HG03571 (cell line): ENCODE results near the gene CMKLR1.

Experiments
- ATAC-seq: cut with Tn5 transposase; IDR thresholded peaks from one replicate; pipeline ENCODE4 v1.9.1; 2021; ENCODE audit not compliant: unreplicated experiment

Gene CMKLR1

GRCh38 chr12:108337235-108338223, 1.6 kb downstream of the CMKLR1 start:
- no peak for ATAC-seq

GRCh38 chr12:108335349-108336119, 3.6 kb downstream of the CMKLR1 start:
- peak; percentile 67 for ATAC-seq

- ATAC-seq, result peak; percentile 50
Observed at GRCh38 chr12:108333898-108334699, 5.0 kb downstream of the CMKLR1 start.

DNA sequence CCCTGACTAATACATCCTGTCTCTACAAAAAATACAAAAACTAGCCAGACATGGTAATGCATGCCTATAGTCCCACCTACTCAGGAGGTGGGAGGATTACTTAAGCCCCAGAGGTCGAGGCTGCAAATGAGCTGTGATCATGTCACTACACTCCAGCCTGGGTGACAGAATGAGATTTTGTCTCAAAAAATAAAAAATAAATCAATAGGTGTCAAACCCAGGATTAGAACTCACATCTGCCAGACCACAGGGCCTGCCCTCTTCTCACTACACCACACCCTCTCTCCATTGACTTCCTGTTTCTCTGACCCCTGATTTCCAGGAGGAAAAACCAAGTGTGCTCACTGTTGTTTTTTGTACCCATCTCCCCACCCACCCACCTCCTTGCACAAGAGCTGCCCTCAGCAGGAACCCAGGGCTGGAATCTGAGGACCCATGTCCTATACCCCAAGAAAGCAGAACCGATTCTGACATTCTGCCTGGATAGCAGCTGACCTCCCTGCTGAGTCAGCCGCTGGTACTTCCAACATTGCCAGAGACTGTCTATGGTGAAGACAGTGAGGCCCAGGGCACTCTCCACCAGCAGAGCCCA, 6.2 kb downstream of the CMKLR1 start:
- ATAC-seq, result no peak

DNA sequence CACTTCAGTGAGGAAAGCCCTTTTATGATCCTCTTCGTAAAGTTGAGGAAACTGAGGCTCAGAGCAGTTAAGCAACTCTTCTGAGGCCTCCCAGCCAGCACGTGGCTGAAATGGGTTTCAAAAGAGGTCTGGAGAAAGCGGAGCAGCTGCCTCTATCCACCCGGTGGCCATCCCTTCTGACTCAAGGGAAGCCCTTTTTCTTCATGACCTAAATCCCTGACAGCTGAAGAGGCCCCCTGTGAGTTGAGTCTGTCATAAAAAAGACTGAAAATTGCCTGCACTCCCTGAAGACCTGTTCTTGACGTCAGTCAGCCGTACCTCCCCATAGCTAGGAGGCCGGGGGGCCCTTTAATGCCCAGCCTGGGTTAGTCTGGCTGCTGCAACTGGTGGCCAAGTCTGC, 10.7 kb downstream of the CMKLR1 start:
- no peak for ATAC-seq

GRCh38 chr12:108327621-108328344, 11.3 kb downstream of the CMKLR1 start:
- ATAC-seq, result no peak

DNA sequence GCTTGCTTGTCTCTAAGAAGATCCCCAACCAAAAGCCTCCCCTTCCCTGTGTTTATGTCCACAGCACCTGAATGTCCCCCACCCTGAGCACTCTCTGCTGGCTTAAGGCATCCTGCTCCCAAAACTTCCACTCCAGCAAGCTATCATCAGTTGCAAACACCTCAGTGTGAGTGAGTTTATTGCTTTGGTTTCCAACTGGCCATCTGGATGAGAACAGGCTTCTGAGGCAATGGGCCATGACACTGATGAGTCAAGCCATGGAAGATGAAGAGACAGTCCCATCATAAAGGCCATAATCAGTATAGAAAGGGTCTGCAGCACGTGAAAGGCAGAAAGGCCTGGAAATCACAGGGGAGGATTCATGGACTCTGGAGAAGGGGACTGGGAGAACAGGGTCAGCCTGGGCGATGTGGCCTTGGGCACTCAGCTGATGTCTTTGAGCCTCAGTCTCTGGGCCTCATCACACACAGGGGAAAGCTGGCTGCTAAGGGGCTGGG, 12.8 kb downstream of the CMKLR1 start:
- ATAC-seq, result no peak

DNA sequence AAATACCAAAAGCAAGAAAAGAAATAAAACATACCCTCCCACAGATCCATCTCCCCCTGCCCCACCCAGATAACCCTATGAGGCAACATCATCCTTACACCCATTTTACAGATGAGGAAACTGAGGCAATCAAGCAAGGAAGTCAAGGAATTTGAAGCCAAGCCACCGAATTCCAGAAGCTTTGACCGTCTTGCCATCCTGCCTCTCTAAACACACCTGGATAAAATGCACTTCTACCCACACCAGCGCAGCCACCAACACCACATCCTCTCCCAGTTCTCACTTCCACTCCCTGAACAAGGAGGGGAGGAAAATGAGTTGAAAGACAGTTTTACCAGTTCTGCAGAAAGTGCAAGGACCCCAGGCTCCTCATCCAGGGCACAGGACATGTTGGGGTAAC, 13.6 kb downstream of the CMKLR1 start:
- ATAC-seq, result no peak

- no peak for ATAC-seq
Observed at GRCh38 chr12:108325018-108325358, 14.1 kb downstream of the CMKLR1 start.

DNA sequence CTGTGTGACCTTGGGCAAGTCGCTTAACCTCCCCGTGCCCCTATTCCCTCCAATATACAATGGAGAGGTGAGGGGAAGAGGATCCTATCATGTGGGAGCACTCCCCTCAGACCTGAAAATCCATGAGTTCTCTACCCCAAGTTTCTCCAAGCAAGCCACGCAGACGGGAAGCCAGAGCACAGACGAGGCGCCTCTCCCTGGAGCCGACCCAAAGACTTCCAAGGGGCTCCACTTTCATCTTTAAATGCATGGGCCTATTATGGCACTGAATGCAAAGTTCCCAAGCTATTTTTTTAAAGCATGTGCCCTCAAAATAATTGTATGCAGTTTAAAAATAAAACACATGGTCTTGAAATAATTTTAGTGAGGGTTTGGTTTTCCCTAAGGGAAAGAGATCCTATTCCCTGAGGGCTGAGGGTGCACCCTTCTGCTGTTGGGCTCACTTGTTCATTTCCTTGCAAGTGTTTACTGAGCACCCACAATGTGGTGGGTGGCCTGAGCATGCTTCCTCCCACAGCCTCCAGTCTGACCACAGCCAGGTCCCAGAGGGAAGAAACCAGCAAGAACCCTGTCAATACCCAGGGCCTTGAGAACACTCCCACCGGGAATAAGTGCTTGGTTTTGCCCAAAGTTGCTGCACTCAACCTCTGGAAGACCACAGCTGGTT, 14.6 kb downstream of the CMKLR1 start:
- ATAC-seq, result no peak

- no peak for ATAC-seq
Observed at GRCh38 chr12:108323581-108323980, 15.5 kb downstream of the CMKLR1 start.

GRCh38 chr12:108322998-108323397, 16.1 kb downstream of the CMKLR1 start:
- ATAC-seq, result no peak

GRCh38 chr12:108321688-108322087, 17.4 kb downstream of the CMKLR1 start:
- ATAC-seq, result no peak

GRCh38 chr12:108320507-108321293, 18.4 kb downstream of the CMKLR1 start:
- ATAC-seq, result no peak

DNA sequence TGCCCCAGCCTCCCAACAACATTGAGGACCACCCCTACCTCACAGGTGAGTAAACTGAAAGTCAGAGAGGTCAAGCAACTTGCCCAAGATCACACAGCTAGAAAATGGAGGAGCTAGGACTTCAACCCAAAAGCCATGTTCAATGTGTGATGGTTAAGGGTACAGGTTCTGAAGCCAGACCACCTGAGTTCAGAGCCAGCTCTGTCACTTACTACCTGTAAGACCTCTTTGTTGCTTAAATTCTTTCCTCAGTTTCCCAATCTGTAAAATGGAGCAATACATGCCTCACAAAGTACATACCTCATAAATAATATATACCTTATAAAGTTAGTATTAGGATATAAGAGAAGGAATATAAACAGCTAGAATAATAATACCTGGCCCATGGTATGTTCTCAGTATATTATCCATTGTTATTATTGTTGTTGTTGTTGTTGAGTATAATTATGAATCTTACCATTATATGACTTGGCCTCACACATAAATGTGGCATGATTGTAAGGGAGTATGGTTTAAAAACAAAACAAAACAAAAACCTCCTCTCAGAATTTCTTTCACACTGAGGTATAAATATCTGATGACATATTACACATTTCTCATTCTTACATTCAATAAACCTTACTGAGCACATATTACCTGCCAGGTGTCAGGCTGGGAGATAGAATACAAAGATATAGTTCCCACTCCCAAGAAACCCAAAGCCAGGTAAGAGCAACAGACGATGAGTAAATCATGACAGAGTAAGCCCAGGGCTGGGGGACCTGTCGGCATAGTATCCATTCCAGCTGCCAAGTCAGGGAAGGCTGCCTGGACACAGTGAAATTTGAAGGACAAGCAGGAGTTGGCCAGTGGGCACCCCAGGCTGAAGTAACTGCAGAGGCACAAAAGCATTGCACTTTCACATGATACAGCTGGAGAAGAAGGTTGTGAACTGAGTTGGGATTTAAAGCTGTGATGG, 19.6 kb downstream of the CMKLR1 start:
- no peak for ATAC-seq

GRCh38 chr12:108318472-108319275, 20.4 kb downstream of the CMKLR1 start:
- ATAC-seq, result no peak
